Measurements from ENCODE around the gene PRM1. TPM values are rescaled to one million over a fixed set of nuclear protein-coding genes. Genes with fewer than 3 reads are reported as not detected.
A peak's percentile ranks its signal among the peaks of the same experiment; 100 is the strongest.

Gene PRM1
- total and polyA plus RNA-seq, 2 of the 13 experiments (the other 11 are each of a cell fraction or from before 2014, with no cell fraction given), result not detected

- TF ChIP-seq, protein P1, sequence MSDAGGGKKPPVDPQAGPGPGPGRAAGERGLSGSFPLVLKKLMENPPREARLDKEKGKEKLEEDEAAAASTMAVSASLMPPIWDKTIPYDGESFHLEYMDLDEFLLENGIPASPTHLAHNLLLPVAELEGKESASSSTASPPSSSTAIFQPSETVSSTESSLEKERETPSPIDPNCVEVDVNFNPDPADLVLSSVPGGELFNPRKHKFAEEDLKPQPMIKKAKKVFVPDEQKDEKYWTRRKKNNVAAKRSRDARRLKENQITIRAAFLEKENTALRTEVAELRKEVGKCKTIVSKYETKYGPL (CRISPR knock-in tag; IDR thresholded peaks at IDR 0.05), result no peak
- TF ChIP-seq ZFP36 (IDR thresholded peaks at IDR 0.05; ENCODE audit: borderline replicate concordance, low read depth, low read length, partially characterized antibody) (no peak), ZNF75D (CRISPR knock-in tag; IDR thresholded peaks at IDR 0.05; ENCODE audit: borderline replicate concordance) (0 out of 2 replicates have a peak, but pooled peaks have one; percentile 8), ZNF124 (CRISPR knock-in tag; IDR thresholded peaks at IDR 0.05) (no peak), ZNF513 (CRISPR knock-in tag; conservative IDR thresholded peaks at IDR 0.05) (0 out of 2 replicates have a peak, but pooled peaks have one; percentile 37), MTA1 (CRISPR knock-in tag; IDR thresholded peaks at IDR 0.05; ENCODE audit: borderline replicate concordance) (peak; percentile 91; the same call in 1 of the 2 replicates), CBFB (CRISPR knock-in tag; IDR thresholded peaks at IDR 0.05) (peak; percentile 96), TAF1 (CRISPR knock-in tag; IDR thresholded peaks at IDR 0.05) (peak; percentile 24; the same call in 1 of the 2 replicates), U2AF1 (optimal IDR thresholded peaks at IDR 0.05; ENCODE audit: low read depth, low read length) (no peak), SOX13 (IDR thresholded peaks at IDR 0.05) (no peak), SOX13 (CRISPR knock-in tag; conservative IDR thresholded peaks at IDR 0.05 in 1 of 2, IDR thresholded peaks at IDR 0.05 in 1 of 2) (peak in 1 of 2 experiments; percentile 60; a peak in 2 of 4 replicates), HNF4G (IDR thresholded peaks at IDR 0.05; ENCODE audit: borderline replicate concordance, low read depth, low read length) (no peak), HNF4G (CRISPR knock-in tag; IDR thresholded peaks at IDR 0.05; ENCODE audit: borderline replicate concordance, low read depth) (no peak; the same call in 1 of the 2 replicates), SIX1 (CRISPR knock-in tag; IDR thresholded peaks at IDR 0.05; ENCODE audit: borderline replicate concordance) (no peak; the same call in 1 of the 2 replicates), ZNF136 (CRISPR knock-in tag; IDR thresholded peaks at IDR 0.05; ENCODE audit: low read depth) (peak; percentile 45; the same call in 1 of the 2 replicates), HNRNPUL1 (IDR thresholded peaks at IDR 0.05; ENCODE audit: low read depth, low read length) (no peak), ZNF569 (CRISPR knock-in tag; IDR thresholded peaks at IDR 0.05; ENCODE audit: borderline replicate concordance) (no peak), PRMT3 (CRISPR knock-in tag; IDR thresholded peaks at IDR 0.05; ENCODE audit: borderline replicate concordance, low read depth) (no peak), MATR3 (CRISPR knock-in tag; IDR thresholded peaks at IDR 0.05) (no peak), CENPX (CRISPR knock-in tag; IDR thresholded peaks at IDR 0.05) (no peak), REPIN1 (CRISPR knock-in tag; IDR thresholded peaks at IDR 0.05; ENCODE audit: borderline replicate concordance, low read depth) (0 out of 2 replicates have a peak, but pooled peaks have one; percentile 47), ATF4 (CRISPR knock-in tag; IDR thresholded peaks at IDR 0.05) (no peak), ZNF564 (CRISPR knock-in tag; IDR thresholded peaks at IDR 0.05) (peak; percentile 91), HOXD1 (CRISPR knock-in tag; IDR thresholded peaks at IDR 0.05) (0 out of 2 replicates have a peak, but pooled peaks have one; percentile 46), DRAP1 (CRISPR knock-in tag; IDR thresholded peaks at IDR 0.05) (peak; percentile 27; the same call in 1 of the 2 replicates), SIX4 (CRISPR knock-in tag; IDR thresholded peaks at IDR 0.05) (0 out of 2 replicates have a peak, but pooled peaks have one; percentile 13), ONECUT2 (CRISPR knock-in tag; IDR thresholded peaks at IDR 0.05) (no peak), ZNF33B (CRISPR knock-in tag; IDR thresholded peaks at IDR 0.05) (no peak; the same call in none of the 2 replicates)
Observed at GRCh38 chr16:11297492-11298142, 16.5 kb upstream of the PRM1 start (continued).
